Measurements from ENCODE around the gene TP63.

- TF ChIP-seq CTCF (conservative IDR thresholded peaks at IDR 0.05; ENCODE audit: low read depth in 2 of 2): no peak
- no peak for TF ChIP-seq POLR2AphosphoS5 (IDR thresholded peaks at IDR 0.05; ENCODE audit: low read depth)
- no peak for TF ChIP-seq JUNB (IDR thresholded peaks at IDR 0.05; ENCODE audit: unreplicated experiment)
- TF ChIP-seq EZH2 (IDR thresholded peaks at IDR 0.05; ENCODE audit: low read depth, unreplicated experiment): no peak
- TF ChIP-seq EZH2phosphoT487 (IDR thresholded peaks at IDR 0.05; ENCODE audit: unreplicated experiment): no peak
- TF ChIP-seq CREB1 (CRISPR knock-in tag; IDR thresholded peaks at IDR 0.05; ENCODE audit: low read depth): no peak
- TF ChIP-seq ZNF331 (CRISPR knock-in tag; IDR thresholded peaks at IDR 0.05; ENCODE audit: low read depth): no peak
- TF ChIP-seq NANOG (IDR thresholded peaks at IDR 0.05; ENCODE audit: borderline replicate concordance): no peak
- TF ChIP-seq, protein P1, sequence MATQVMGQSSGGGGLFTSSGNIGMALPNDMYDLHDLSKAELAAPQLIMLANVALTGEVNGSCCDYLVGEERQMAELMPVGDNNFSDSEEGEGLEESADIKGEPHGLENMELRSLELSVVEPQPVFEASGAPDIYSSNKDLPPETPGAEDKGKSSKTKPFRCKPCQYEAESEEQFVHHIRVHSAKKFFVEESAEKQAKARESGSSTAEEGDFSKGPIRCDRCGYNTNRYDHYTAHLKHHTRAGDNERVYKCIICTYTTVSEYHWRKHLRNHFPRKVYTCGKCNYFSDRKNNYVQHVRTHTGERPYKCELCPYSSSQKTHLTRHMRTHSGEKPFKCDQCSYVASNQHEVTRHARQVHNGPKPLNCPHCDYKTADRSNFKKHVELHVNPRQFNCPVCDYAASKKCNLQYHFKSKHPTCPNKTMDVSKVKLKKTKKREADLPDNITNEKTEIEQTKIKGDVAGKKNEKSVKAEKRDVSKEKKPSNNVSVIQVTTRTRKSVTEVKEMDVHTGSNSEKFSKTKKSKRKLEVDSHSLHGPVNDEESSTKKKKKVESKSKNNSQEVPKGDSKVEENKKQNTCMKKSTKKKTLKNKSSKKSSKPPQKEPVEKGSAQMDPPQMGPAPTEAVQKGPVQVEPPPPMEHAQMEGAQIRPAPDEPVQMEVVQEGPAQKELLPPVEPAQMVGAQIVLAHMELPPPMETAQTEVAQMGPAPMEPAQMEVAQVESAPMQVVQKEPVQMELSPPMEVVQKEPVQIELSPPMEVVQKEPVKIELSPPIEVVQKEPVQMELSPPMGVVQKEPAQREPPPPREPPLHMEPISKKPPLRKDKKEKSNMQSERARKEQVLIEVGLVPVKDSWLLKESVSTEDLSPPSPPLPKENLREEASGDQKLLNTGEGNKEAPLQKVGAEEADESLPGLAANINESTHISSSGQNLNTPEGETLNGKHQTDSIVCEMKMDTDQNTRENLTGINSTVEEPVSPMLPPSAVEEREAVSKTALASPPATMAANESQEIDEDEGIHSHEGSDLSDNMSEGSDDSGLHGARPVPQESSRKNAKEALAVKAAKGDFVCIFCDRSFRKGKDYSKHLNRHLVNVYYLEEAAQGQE (IDR thresholded peaks at IDR 0.05; ENCODE audit: unreplicated experiment): no peak
- no peak for TF ChIP-seq ETS1 (IDR thresholded peaks at IDR 0.05)
Observed at GRCh38 chr3:189790658-189791057, 159.5 kb downstream of the TP63 start.

Data from GM23338 (cell line).